Panc1 (cell line): ENCODE data around the gene ARHGAP18. TPM values are rescaled to one million over a fixed set of nuclear protein-coding genes. Genes with fewer than 3 reads are reported as not detected.

ENCODE experiments used
- ATAC-seq: fragments of 200-7000 bp; cut with Tn5 transposase; 2 replicates; pipeline ENCODE4 v1.9.1; 2020; ENCODE audit warnings: mild to moderate bottlenecking, moderate library complexity
- BruUV-seq: library from RNA; stranded (reverse); fragments of 400-500 nt; replicated peaks from 2 replicates; lab custom pipeline; 2021; lab: Mats Ljungman, UMichigan
- CTCF ChIA-PET: fragments of 300-600 bp; sonication (Branson Sonifier 250); formaldehyde crosslinking; loops from one replicate; lab custom pipeline; 2022; ENCODE audit warnings: antibody characterized with exemption; lab: Charles Lee
- POLR2A ChIA-PET: fragments of 300-600 bp; sonication (Branson Sonifier 250); formaldehyde crosslinking; loops from one replicate; lab custom pipeline; 2022; ENCODE audit warnings: antibody characterized with exemption; lab: Charles Lee
- DNase-seq: peaks from one replicate; pipeline ENCODE4 v3.0.0-alpha.2; 2010; ENCODE audit warnings: low read depth, low spot score
- H3K27ac ChIP-seq: 2 replicates; pipeline ENCODE4 v1.5.1; 2011; ENCODE audit warnings: mild to moderate bottlenecking, low read length, inconsistent platforms
- H3K27me3 ChIP-seq: fragments of 200-500 bp; sonication (Bioruptor generic); 2 replicates; pipeline ENCODE4 v1.6.0; 2014; ENCODE audit warnings: low read length, inconsistent platforms; ENCODE audit not compliant: control insufficient read depth, insufficient read depth
- H3K36me3 ChIP-seq: fragments of 200-500 bp; sonication (Bioruptor generic); 2 replicates; pipeline ENCODE4 v1.5.1; 2014; ENCODE audit warnings: inconsistent platforms, mild to moderate bottlenecking, low read length, moderate library complexity; ENCODE audit not compliant: control insufficient read depth, insufficient read depth
- H3K4me1 ChIP-seq: 2 replicates; pipeline ENCODE4 v1.5.1; 2011; ENCODE audit warnings: inconsistent platforms, mild to moderate bottlenecking, low read length, moderate library complexity; ENCODE audit not compliant: control insufficient read depth, insufficient read depth
- H3K4me3 ChIP-seq, 2 experiments: 2 replicates each; pipeline ENCODE4 v1.5.1; 2011 to 2012; ENCODE audit warnings: low read depth in 2 of 2, low read length in 2 of 2, mild to moderate bottlenecking in 2 of 2, inconsistent platforms in 1 of 2, moderate library complexity in 1 of 2
- H3K9me3 ChIP-seq: fragments of 200-500 bp; sonication (Bioruptor generic); 2 replicates; pipeline ENCODE4 v1.5.1; 2014; ENCODE audit warnings: low read depth, mild to moderate bottlenecking, inconsistent platforms, low read length, moderate library complexity; ENCODE audit not compliant: control insufficient read depth, insufficient read depth
- CTCF ChIP-seq: fragments of 450-650 bp; IDR thresholded peaks from 2 replicates; pipeline ENCODE4 v1.5.1; 2017; ENCODE audit warnings: mild to moderate bottlenecking
- POLR2AphosphoS5 ChIP-seq: IDR thresholded peaks from 2 replicates; pipeline ENCODE4 v1.6.1; 2012; ENCODE audit warnings: mild to moderate bottlenecking, low read depth, low read length, moderate library complexity
- REST ChIP-seq, 2 experiments: IDR thresholded peaks; 2 replicates each; pipeline ENCODE4 v1.6.1; 2011 to 2012; ENCODE audit warnings: low read depth in 2 of 2, control low read depth in 1 of 2, low read length in 1 of 2, mild to moderate bottlenecking in 1 of 2, moderate library complexity in 1 of 2; ENCODE audit not compliant: insufficient read depth in 1 of 2
- SIN3A ChIP-seq: IDR thresholded peaks from 2 replicates; pipeline ENCODE4 v1.6.1; 2012; ENCODE audit warnings: low read depth, mild to moderate bottlenecking, low read length, moderate library complexity, borderline replicate concordance; ENCODE audit not compliant: insufficient read depth
- TCF7L2 ChIP-seq: IDR thresholded peaks from 2 replicates; pipeline ENCODE4 v1.6.1; 2011; ENCODE audit warnings: mild to moderate bottlenecking, low read depth, low read length, inconsistent platforms
- in situ Hi-C: cut with HindIII; loops from 2 replicates; pipeline ENCODE4 v1.10.0; 2016; ENCODE audit warnings: low sequenced_read_pairs, low pct_unique_long_range_greater_than_20kb
- intact Hi-C: fragments of 100-400 bp; cut with micrococcal nuclease; formaldehyde crosslinking; loops from one replicate; pipeline ENCODE4 v1.10.0; 2022; ENCODE audit not compliant: unreplicated experiment
- total RNA-seq: library from RNA; stranded (reverse); gene quantifications from one replicate; pipeline ENCODE4 v1.2.1, GENCODE V29; 2021; ENCODE audit not compliant: unreplicated experiment

ARHGAP18 gene
- total RNA-seq, 1 experiment from 2014 or later = 11.6 TPM

DNA sequence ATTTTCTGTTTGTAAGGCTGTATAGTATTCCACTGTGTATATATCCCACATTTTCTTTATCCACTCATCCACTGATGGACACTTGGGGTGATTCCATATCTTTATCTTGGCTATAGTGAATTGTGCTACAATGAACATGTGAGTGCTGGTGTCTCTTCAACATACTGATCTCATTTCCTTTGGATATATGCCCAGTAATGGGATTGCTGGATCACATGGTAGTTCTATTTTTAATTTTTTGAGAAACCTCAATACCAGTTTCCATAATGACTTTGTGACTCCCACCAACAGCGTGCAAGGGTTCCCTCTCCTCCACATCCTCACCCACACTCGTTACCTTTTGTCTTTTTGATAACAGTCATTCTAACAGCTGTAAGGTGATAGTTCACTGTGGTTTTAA, 166.0 kb downstream of the ARHGAP18 start:
- TF ChIP-seq SIN3A (no peak), CTCF (no peak), TCF7L2 (no peak), POLR2AphosphoS5 (no peak), REST (IDR thresholded peaks at IDR 0.05; ENCODE audit: insufficient read depth in 1 of 2, low read depth in 2 of 2, low read length in 1 of 2) (no peak)

GRCh38 chr6:129542705-129543104, 167.3 kb downstream of the ARHGAP18 start:
- Histone ChIP-seq H3K27me3 (no peaks in the 10 kb centered on the region), H3K27ac (no peak overlapping the region), H3K9me3 (no peaks in the 10 kb centered on the region), H3K4me1 (no peaks in the 10 kb centered on the region), H3K4me3 (no peak overlapping the region), H3K36me3 (no peaks in the 10 kb centered on the region)
- ChIA-PET CTCF (no interaction called here), POLR2A (no interaction called here)
- intact Hi-C loops (no loop called here), in situ Hi-C loops (no loop called here)
- no peak for TF ChIP-seq CTCF
- no peak for TF ChIP-seq TCF7L2
- TF ChIP-seq REST (IDR thresholded peaks at IDR 0.05; ENCODE audit: insufficient read depth in 1 of 2, low read depth in 2 of 2, low read length in 1 of 2) = no peak
- BruUV-seq = no TSS peak
- no peak for ATAC-seq
- no peak for DNase-seq

More for the DNA sequence above, 166.0 kb downstream of the ARHGAP18 start:
- ChIA-PET POLR2A (no interaction called here), CTCF (no interaction called here)
- intact Hi-C loops (no loop called here), in situ Hi-C loops (no loop called here)
- Histone ChIP-seq H3K4me1 (no peaks in the 10 kb centered on the region), H3K4me3 (no peak overlapping the region), H3K27me3 (no peaks in the 10 kb centered on the region), H3K9me3 (no peaks in the 10 kb centered on the region), H3K36me3 (no peaks in the 10 kb centered on the region), H3K27ac (no peak overlapping the region)
- no peak for ATAC-seq
- no TSS peak for BruUV-seq
- no peak for DNase-seq
